NCI-H2107 treated with DMSO at 0.1 percent for 48 hours (cell line): Measurements from ENCODE around the gene CBX7.

Experiments
- DNase-seq: peaks from one replicate; lab custom pipeline; 2025; ENCODE audit not compliant: unreplicated experiment; lab: John Stamatoyannopoulos, UW

The CBX7 gene

GRCh38 chr22:39152511-39153219 lies at the start of gene CBX7:
Gene CBX7 (minus strand): TSS chr22:39152680. CDS start chr22:39152444, 236 bp downstream.
- DNase-seq, result no peak

- no peak for DNase-seq
These were observed 45.1 kb upstream of the CBX7 start for GRCh38 chr22:39197578-39197977.

- DNase-seq, result no peak
These were observed 41.6 kb upstream of the CBX7 start for GRCh38 chr22:39194098-39194497.

- no peak for DNase-seq
These were observed 36.3 kb upstream of the CBX7 start for GRCh38 chr22:39188809-39189208.

- no peak for DNase-seq
These were observed 33.1 kb upstream of the CBX7 start for GRCh38 chr22:39185601-39186012.

- DNase-seq, result no peak
These were observed 32.4 kb upstream of the CBX7 start for GRCh38 chr22:39184586-39185577.

- DNase-seq, result no peak
These were observed 31.6 kb upstream of the CBX7 start for GRCh38 chr22:39183991-39184585.

GRCh38 chr22:39182478-39183030 lies 30.1 kb upstream of the CBX7 start:
- DNase-seq, result no peak

GRCh38 chr22:39181778-39182177 lies 29.3 kb upstream of the CBX7 start:
- no peak for DNase-seq

GRCh38 chr22:39181356-39181755 lies 28.9 kb upstream of the CBX7 start:
- no peak for DNase-seq

- DNase-seq, result no peak
These were observed 27.4 kb upstream of the CBX7 start for GRCh38 chr22:39179841-39180335.

- DNase-seq, result no peak
These were observed 26.9 kb upstream of the CBX7 start for GRCh38 chr22:39179401-39179827.

GRCh38 chr22:39178206-39179111 lies 26.0 kb upstream of the CBX7 start:
- no peak for DNase-seq

GRCh38 chr22:39177791-39178190 lies 25.3 kb upstream of the CBX7 start:
- DNase-seq, result no peak

GRCh38 chr22:39177456-39177775 lies 24.9 kb upstream of the CBX7 start:
- DNase-seq, result no peak

GRCh38 chr22:39176714-39177455 lies 24.4 kb upstream of the CBX7 start:
- DNase-seq, result no peak

- no peak for DNase-seq
These were observed 23.7 kb upstream of the CBX7 start for GRCh38 chr22:39176143-39176713.

- no peak for DNase-seq
These were observed 23.1 kb upstream of the CBX7 start for GRCh38 chr22:39175353-39176142.
